HEK293 (cell line): Measurements from ENCODE around the gene KCTD15.

Experiments
- CTCF ChIA-PET: fragments of 350-600 bp; formaldehyde crosslinking; extraction: SDS; loops from one replicate; lab custom pipeline; 2021; ENCODE audit warnings: antibody characterized with exemption; lab: Yijun Ruan, JAX
- POLR2A ChIA-PET: fragments of 300-600 bp; formaldehyde crosslinking; extraction: SDS; loops from one replicate; lab custom pipeline; 2020; ENCODE audit warnings: antibody characterized with exemption, inconsistent platforms; lab: Yijun Ruan, JAX
- H3K27ac ChIP-seq: fragments of 200-500 bp; sonication (Bioruptor generic); 2 replicates; pipeline ENCODE4 v1.5.1; 2014; ENCODE audit warnings: low read depth, low read length, control low read depth, inconsistent platforms; ENCODE audit errors: extremely low read depth
- H3K36me3 ChIP-seq, 2 experiments: fragments of 200-500 bp in 1 of 2; sonication (Bioruptor generic) in 1 of 2; 1 replicate in 1 of 2; 2 replicates in 1 of 2; pipeline ENCODE4 v1.5.1; 2014 to 2017; ENCODE audit warnings: inconsistent platforms in 2 of 2, low read length in 2 of 2; ENCODE audit not compliant: control insufficient read depth in 2 of 2, insufficient read depth in 1 of 2
- H3K4me1 ChIP-seq: fragments of 200-500 bp; sonication (Bioruptor generic); 2 replicates; pipeline ENCODE4 v1.5.1; 2014; ENCODE audit warnings: mild to moderate bottlenecking, low read length, inconsistent platforms; ENCODE audit not compliant: control insufficient read depth, insufficient read depth
- H3K4me3 ChIP-seq: 2 replicates; pipeline ENCODE4 v1.5.1; 2011; ENCODE audit warnings: low read depth, mild to moderate bottlenecking, control low read depth, low read length, moderate library complexity
- H3K9me3 ChIP-seq: fragments of 200-500 bp; sonication (Bioruptor generic); 2 replicates; pipeline ENCODE4 v1.5.1; 2014; ENCODE audit warnings: low read depth, low read length, inconsistent platforms; ENCODE audit not compliant: control insufficient read depth, insufficient read depth
- ATF2 ChIP-seq: fragments of 450-650 bp; formaldehyde crosslinking; IDR thresholded peaks from 2 replicates; pipeline ENCODE4 v1.5.1; 2016; ENCODE audit warnings: missing biosample characterization, missing genetic modification characterization, low read depth
- GLIS2 ChIP-seq: fragments of 450-650 bp; formaldehyde crosslinking; IDR thresholded peaks from 2 replicates; pipeline ENCODE4 v1.5.1; 2016; ENCODE audit warnings: missing biosample characterization, missing genetic modification characterization
- KLF1 ChIP-seq: fragments of 450-650 bp; formaldehyde crosslinking; IDR thresholded peaks from 2 replicates; pipeline ENCODE4 v1.5.1; 2016; ENCODE audit warnings: missing biosample characterization, missing genetic modification characterization
- PRDM10 ChIP-seq: fragments of 450-650 bp; formaldehyde crosslinking; IDR thresholded peaks from 2 replicates; pipeline ENCODE4 v1.5.1; 2016; ENCODE audit warnings: missing biosample characterization, missing genetic modification characterization
- SP7 ChIP-seq: fragments of 450-650 bp; formaldehyde crosslinking; IDR thresholded peaks from 2 replicates; pipeline ENCODE4 v1.5.1; 2016; ENCODE audit warnings: missing biosample characterization, missing genetic modification characterization
- ZNF133 ChIP-seq: fragments of 450-650 bp; formaldehyde crosslinking; IDR thresholded peaks from 2 replicates; pipeline ENCODE4 v1.5.1; 2016; ENCODE audit warnings: missing biosample characterization, missing genetic modification characterization
- ZNF239 ChIP-seq: fragments of 450-650 bp; formaldehyde crosslinking; IDR thresholded peaks from 2 replicates; pipeline ENCODE4 v1.5.1; 2016; ENCODE audit warnings: missing biosample characterization, missing genetic modification characterization
- ZNF350 ChIP-seq: fragments of 450-650 bp; formaldehyde crosslinking; IDR thresholded peaks from 2 replicates; pipeline ENCODE4 v1.5.0; 2017; ENCODE audit warnings: missing biosample characterization, mild to moderate bottlenecking, missing genetic modification characterization
- ZNF530 ChIP-seq: fragments of 450-650 bp; formaldehyde crosslinking; IDR thresholded peaks from 2 replicates; pipeline ENCODE4 v1.5.1; 2016; ENCODE audit warnings: low read depth, missing biosample characterization, missing genetic modification characterization
- ZNF645 ChIP-seq: fragments of 450-650 bp; formaldehyde crosslinking; IDR thresholded peaks from 2 replicates; pipeline ENCODE4; 2016; ENCODE audit warnings: missing biosample characterization, missing genetic modification characterization

Gene KCTD15

GRCh38 chr19:33863436-33863835 is 66.8 kb downstream of the KCTD15 start (continued):
- TF ChIP-seq ATF2 (tag by site-specific recombination) (no peak), ZNF530 (tag by site-specific recombination) (no peak), ZNF133 (tag by site-specific recombination) (no peak)
- TF ChIP-seq, all 188 proteins: peak for 0

- ChIA-PET CTCF (interaction anchor here (1.7 kb wide), 1 partner anchor 87 kb away, joined by 4 read pairs; no protein-coding TSS in a partner anchor), POLR2A (no interaction called here)
- Histone ChIP-seq H3K27ac (no peak overlapping the region), H3K4me3 (no peak overlapping the region), H3K9me3 (no peaks in the 10 kb centered on the region), H3K36me3 (no peaks in the 10 kb centered on the region; a peak in 1 of 3 replicates), H3K4me1 (peaks cover 6% of the 10 kb centered on the region; the same call in 1 of the 2 replicates)
- no peak for TF ChIP-seq ZNF645 (tag by site-specific recombination)
Measured at GRCh38 chr19:33864311-33864850, 67.7 kb downstream of the KCTD15 start.

GRCh38 chr19:33865306-33865705 is 68.6 kb downstream of the KCTD15 start:
- H3K4me1 ChIP-seq = peaks cover 6% of the 10 kb centered on the region; the same call in 1 of the 2 replicates
- TF ChIP-seq SP7 (tag by site-specific recombination) (no peak), PRDM10 (tag by site-specific recombination) (no peak), KLF1 (tag by site-specific recombination) (no peak), ZNF350 (tag by site-specific recombination) (no peak), GLIS2 (no peak), ZNF239 (no peak)
- no peak overlapping the region for H3K4me3 ChIP-seq
- no peaks in the 10 kb centered on the region for H3K9me3 ChIP-seq
- no peaks in the 10 kb centered on the region; a peak in 1 of 3 replicates for H3K36me3 ChIP-seq
- POLR2A ChIA-PET = interaction anchor here (0.6 kb wide), 1 partner anchor 11 kb away, joined by 4 read pairs; no protein-coding TSS in a partner anchor
- CTCF ChIA-PET = interaction anchor here (1.7 kb wide), 1 partner anchor 88 kb away, joined by 4 read pairs; no protein-coding TSS in a partner anchor
- no peak overlapping the region for H3K27ac ChIP-seq
